Measurements from ENCODE around the gene MAN2B1. TPM values are rescaled to one million over a fixed set of nuclear protein-coding genes. Genes with fewer than 3 reads are reported as not detected.

Gene MAN2B1
- polyA plus RNA-seq, 1 donor from 2014 or later, result 99.6 TPM

Other genes with a start within 250 kb of the MAN2B1 start
- gene ZNF443, start 225.7 kb downstream of the MAN2B1 start, polyA plus RNA-seq, result 2.4 TPM
- 2.6 TPM for gene ZNF709, start 181.9 kb downstream of the MAN2B1 start, polyA plus RNA-seq
- gene ZNF564, start 115.3 kb downstream of the MAN2B1 start, polyA plus RNA-seq, result 16.2 TPM
- gene ZNF490, start 55.9 kb downstream of the MAN2B1 start, polyA plus RNA-seq, result 6.7 TPM
- gene ZNF791, start 55.8 kb downstream of the MAN2B1 start, polyA plus RNA-seq, result 13.3 TPM
- 18.4 TPM for gene WDR83, start 65 bp upstream of the MAN2B1 start, polyA plus RNA-seq
- 111 TPM for gene DHPS, start 15.1 kb upstream of the MAN2B1 start, polyA plus RNA-seq
- not detected for gene GNG14, start 21.3 kb upstream of the MAN2B1 start, polyA plus RNA-seq
- 5.1 TPM for gene FBXW9, start 29.9 kb upstream of the MAN2B1 start, polyA plus RNA-seq
- gene TNPO2, start 57.2 kb upstream of the MAN2B1 start, polyA plus RNA-seq, result 4.2 TPM
- gene TRIR, start 67.9 kb upstream of the MAN2B1 start, polyA plus RNA-seq, result 299 TPM
- gene GET3, start 70.8 kb upstream of the MAN2B1 start, polyA plus RNA-seq, result 64.2 TPM
- gene BEST2, start 85.0 kb upstream of the MAN2B1 start, polyA plus RNA-seq, result not detected
- gene HOOK2, start 108.8 kb upstream of the MAN2B1 start, polyA plus RNA-seq, result 6.6 TPM
- gene JUNB, start 124.7 kb upstream of the MAN2B1 start, polyA plus RNA-seq, result 955 TPM
- 195 TPM for gene PRDX2, start 135.1 kb upstream of the MAN2B1 start, polyA plus RNA-seq
- gene THSD8, start 135.3 kb upstream of the MAN2B1 start, polyA plus RNA-seq, result 6.4 TPM
- gene RNASEH2A, start 139.8 kb upstream of the MAN2B1 start, polyA plus RNA-seq, result 27.4 TPM
- gene RTBDN, start 167.8 kb upstream of the MAN2B1 start, polyA plus RNA-seq, result not detected
- 1.2 TPM for gene MAST1, start 171.8 kb upstream of the MAN2B1 start, polyA plus RNA-seq
- 49.6 TPM for gene DNASE2, start 214.7 kb upstream of the MAN2B1 start, polyA plus RNA-seq
- gene KLF1, start 220.5 kb upstream of the MAN2B1 start, polyA plus RNA-seq, result not detected
- gene GCDH, start 224.4 kb upstream of the MAN2B1 start, polyA plus RNA-seq, result 13.5 TPM